Measurements from ENCODE around the gene ABCG8. TPM values are rescaled to one million over a fixed set of nuclear protein-coding genes. Genes with fewer than 3 reads are reported as not detected.

ABCG8 gene
- total RNA-seq, 2 experiments from 2014 or later = not detected

DNA sequence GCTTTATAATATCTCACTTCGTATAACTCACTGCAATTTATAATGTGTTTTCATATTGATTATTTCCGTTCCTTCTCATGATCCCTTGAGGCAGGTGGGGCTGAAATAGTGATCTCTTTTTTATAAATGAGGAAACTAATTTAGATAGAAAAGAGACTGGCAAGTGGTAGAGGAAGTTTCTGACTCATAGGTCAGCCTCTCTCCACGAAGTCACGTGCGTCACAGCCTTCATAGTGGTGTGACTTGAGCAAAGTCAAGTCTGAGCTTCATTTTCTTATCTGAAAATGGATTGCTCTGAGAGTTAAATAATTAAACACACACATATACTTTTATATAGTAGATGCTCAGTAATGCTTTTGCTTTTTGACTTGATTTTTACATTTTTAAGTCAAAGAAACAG lies 20.0 kb upstream of the ABCG8 start:
- Mint-ChIP-seq H3K36me3 (no peaks in the 10 kb centered on the region), H3K4me1 (peaks cover 3% of the 10 kb centered on the region), H3K27ac (no peak overlapping the region), H3K27me3 (peaks cover 17% of the 10 kb centered on the region), H3K4me3 (no peak overlapping the region), H3K9me3 (peaks cover 3% of the 10 kb centered on the region)
- peak; percentile 22 for DNase-seq

DNA sequence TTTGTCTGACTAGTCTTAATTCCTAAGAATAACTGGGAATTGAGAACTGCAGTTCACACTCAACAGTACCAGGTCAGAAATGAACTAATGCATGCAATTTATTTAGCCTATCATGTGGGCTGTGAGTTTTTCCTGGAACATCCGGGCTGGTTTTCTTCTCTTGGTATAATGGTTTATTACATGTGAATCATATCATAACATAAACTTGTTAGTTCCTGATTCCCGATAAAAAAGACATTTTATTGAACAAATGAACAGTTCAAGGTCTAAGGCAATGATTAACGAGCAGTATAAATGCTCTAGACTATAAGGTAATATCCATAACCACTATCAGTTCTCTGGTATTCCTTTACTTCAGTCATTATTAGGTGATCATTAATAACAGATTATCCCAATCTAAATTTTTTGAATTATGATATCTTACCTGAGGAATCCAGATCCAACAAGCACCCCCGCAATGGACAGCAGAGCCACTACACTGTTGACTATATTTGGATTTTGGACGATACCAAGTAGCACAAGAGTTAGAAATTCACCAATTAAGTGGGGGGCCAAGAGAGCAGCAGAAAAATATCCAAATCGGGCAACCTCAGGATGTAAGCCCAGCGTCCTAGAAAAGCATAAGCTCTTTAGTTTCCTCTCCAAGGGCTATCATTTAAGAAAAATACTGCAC lies 19.1 kb upstream of the ABCG8 start:
- H3K27ac Mint-ChIP-seq = no peak overlapping the region

GRCh38 chr2:43822839-43823238 lies 15.9 kb upstream of the ABCG8 start:
- Mint-ChIP-seq H3K4me1 (peaks cover 3% of the 10 kb centered on the region), H3K4me3 (no peak overlapping the region), H3K36me3 (no peaks in the 10 kb centered on the region), H3K27ac (no peak overlapping the region), H3K27me3 (peaks cover 25% of the 10 kb centered on the region), H3K9me3 (no peaks in the 10 kb centered on the region)
- DNase-seq = no peak

More for the DNA sequence above, 19.1 kb upstream of the ABCG8 start:
- H3K36me3 Mint-ChIP-seq = no peaks in the 10 kb centered on the region
- peaks cover 3% of the 10 kb centered on the region for H3K4me1 Mint-ChIP-seq
- no peak for DNase-seq
- peaks cover 3% of the 10 kb centered on the region for H3K9me3 Mint-ChIP-seq
- H3K4me3 Mint-ChIP-seq = no peak overlapping the region
- H3K27me3 Mint-ChIP-seq = peaks cover 25% of the 10 kb centered on the region

- Mint-ChIP-seq H3K4me1 (no peaks in the 10 kb centered on the region), H3K9me3 (no peaks in the 10 kb centered on the region), H3K27ac (no peak overlapping the region), H3K36me3 (no peaks in the 10 kb centered on the region), H3K4me3 (no peak overlapping the region), H3K27me3 (peaks cover 27% of the 10 kb centered on the region)
- no peak for DNase-seq
Observed at GRCh38 chr2:43823751-43824150, 15.0 kb upstream of the ABCG8 start.

DNA sequence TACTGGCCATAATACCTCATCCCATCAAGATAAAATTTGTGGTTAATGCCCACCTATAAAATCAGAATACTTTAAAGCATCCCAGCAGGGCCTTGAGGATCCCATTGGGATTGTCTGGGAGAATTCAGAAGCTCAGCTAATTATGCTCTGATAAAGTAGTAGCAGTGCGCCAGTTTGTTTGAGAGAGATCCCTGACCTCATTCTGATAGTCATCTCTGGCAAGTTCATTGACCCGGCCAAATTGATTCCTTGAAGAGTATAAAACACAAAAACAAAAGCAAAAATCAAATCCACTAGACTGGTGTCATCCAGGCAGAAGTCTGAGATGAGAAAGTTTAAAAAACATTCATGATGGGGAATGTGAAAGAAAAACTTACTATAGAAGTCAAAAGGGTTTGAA lies 14.3 kb upstream of the ABCG8 start:
- no peak overlapping the region for H3K4me3 Mint-ChIP-seq
- H3K27me3 Mint-ChIP-seq = peaks cover 30% of the 10 kb centered on the region
- no peaks in the 10 kb centered on the region for H3K36me3 Mint-ChIP-seq
- H3K4me1 Mint-ChIP-seq = no peaks in the 10 kb centered on the region
- H3K27ac Mint-ChIP-seq = no peak overlapping the region
- H3K9me3 Mint-ChIP-seq = no peaks in the 10 kb centered on the region
- DNase-seq = no peak

DNA sequence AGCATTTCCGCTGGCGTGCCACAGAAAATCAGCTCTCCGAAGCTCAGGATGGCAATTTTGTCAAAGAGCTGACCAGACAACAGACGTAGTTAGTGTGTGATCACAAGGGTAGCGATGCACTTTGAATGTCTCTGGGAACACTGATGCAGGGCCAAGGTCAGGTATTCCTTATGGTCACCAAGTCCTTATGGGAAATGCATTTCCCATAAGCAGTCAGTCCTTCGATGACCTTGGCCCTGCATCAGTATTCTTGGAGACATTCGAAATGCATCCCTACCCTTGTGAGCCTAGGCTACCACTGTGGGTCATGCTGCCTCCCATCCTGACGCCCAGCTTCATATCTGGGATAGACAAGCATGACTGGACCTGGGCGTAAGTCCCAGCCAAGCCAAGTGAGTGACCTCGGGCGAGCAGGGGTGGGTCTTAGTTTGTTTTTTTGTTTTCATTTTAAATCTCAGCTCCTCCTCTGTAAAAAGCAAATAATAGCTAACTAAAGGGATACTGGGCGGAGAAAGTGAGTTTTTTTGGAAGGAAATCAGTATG lies 13.7 kb upstream of the ABCG8 start:
- Mint-ChIP-seq H3K4me3 (no peak overlapping the region), H3K36me3 (no peaks in the 10 kb centered on the region), H3K27me3 (peaks cover 33% of the 10 kb centered on the region), H3K9me3 (no peaks in the 10 kb centered on the region), H3K27ac (no peak overlapping the region), H3K4me1 (no peaks in the 10 kb centered on the region)
- no peak for DNase-seq

GRCh38 chr2:43825841-43826240 lies 12.9 kb upstream of the ABCG8 start:
- no peaks in the 10 kb centered on the region for H3K4me1 Mint-ChIP-seq
- H3K36me3 Mint-ChIP-seq = no peaks in the 10 kb centered on the region
- no peak overlapping the region for H3K4me3 Mint-ChIP-seq
- H3K9me3 Mint-ChIP-seq = no peaks in the 10 kb centered on the region
- H3K27ac Mint-ChIP-seq = no peak overlapping the region
- no peak for DNase-seq
- peaks cover 41% of the 10 kb centered on the region for H3K27me3 Mint-ChIP-seq

DNA sequence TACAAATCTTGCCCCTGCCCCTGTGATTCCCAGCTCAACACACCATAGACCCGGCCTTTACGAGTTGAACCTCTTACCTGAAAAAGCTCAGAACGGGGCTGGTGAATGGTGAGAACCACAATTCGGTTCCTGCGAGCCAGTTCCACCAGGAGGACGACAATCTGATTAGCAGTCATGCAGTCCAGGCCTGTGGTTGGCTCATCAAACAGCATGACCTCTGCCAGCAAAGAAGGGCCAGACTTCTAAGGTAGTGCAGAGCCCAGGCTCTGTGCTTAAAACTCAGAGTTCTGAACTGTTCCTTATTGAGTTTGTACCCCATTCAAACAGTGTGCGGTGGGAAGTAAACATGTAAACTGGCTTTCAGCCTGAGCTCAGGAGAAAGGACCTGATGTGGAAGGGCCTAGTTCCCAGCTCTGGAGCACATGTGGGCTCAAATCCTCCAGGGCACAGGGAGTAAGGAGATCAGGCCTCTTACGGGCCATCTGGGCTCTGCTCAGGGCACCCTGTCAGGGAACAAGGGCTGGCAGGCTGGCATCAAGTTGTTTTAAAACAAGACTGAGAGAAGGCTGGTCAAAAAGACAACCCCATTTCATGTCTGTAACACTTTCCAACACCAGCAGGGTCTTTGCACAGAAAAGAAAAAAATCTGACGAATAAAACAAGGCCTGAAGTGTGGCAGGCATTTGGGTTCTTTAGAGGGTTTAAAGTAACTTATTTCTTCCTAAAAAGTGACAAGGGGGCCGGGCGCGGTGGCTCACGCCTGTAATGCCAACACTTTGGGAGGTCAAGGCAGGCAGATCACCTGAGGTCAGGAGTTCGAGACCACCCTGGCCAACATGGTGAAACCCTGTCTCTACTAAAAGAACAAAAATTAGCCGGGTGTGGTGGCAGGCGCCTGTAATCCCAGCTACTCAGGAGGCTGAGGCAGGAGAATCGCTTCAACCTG lies 12.2 kb upstream of the ABCG8 start:
- DNase-seq = no peak
- no peak overlapping the region for H3K27ac Mint-ChIP-seq
- H3K4me1 Mint-ChIP-seq = peaks cover 3% of the 10 kb centered on the region
- no peak overlapping the region for H3K4me3 Mint-ChIP-seq
- no peaks in the 10 kb centered on the region for H3K9me3 Mint-ChIP-seq
- no peaks in the 10 kb centered on the region for H3K36me3 Mint-ChIP-seq
- peaks cover 42% of the 10 kb centered on the region for H3K27me3 Mint-ChIP-seq

- Mint-ChIP-seq H3K4me1 (peaks cover 3% of the 10 kb centered on the region), H3K27me3 (peaks cover 36% of the 10 kb centered on the region), H3K4me3 (no peak overlapping the region), H3K36me3 (no peaks in the 10 kb centered on the region), H3K27ac (no peak overlapping the region), H3K9me3 (no peaks in the 10 kb centered on the region)
- DNase-seq = no peak
Observed at GRCh38 chr2:43831543-43832294, 7.1 kb upstream of the ABCG8 start.

DNA sequence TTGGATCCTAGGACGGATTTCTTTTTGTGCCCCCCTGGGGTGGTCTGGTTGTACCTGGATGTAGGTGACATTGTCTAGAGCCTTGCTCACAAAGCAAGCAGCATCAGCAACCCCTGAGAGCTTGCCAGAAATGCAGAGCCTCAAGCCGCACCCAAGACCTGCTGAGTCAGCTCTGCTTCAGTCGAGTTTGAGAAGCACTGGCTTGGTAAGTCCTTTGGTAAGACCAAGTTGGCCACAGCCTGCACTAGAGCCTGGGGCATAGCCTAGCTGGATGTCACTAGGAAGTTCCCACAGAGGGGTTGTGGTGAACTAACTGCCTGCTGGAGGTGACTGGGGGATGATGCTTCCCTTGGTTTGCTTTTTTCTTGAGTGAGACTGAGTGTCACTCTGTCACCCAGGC lies 6.3 kb upstream of the ABCG8 start:
- Mint-ChIP-seq H3K4me1 (peaks cover 3% of the 10 kb centered on the region), H3K9me3 (no peaks in the 10 kb centered on the region), H3K4me3 (no peak overlapping the region), H3K36me3 (no peaks in the 10 kb centered on the region), H3K27me3 (peaks cover 36% of the 10 kb centered on the region), H3K27ac (no peak overlapping the region)
- no peak for DNase-seq

DNA sequence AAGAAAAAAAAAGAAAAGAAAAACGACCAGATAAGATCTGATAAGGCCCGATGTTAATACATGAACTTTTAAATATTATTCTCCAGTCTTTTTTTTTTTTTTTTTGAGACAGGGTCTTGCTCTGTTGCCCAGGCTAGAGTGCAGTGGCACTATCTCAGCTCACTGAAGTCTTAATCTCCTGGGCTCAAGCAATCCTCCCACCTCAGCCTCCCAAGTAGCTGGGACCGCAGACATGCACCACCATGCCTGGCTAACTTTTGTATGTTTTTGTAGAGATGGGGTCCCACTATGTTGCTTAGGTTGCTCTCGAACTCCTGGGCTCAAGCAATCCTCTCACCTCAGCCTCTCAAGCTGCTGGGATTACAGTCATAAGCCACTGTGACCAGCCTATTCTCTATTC lies 1.7 kb upstream of the ABCG8 start:
- Mint-ChIP-seq H3K36me3 (no peaks in the 10 kb centered on the region), H3K27me3 (peaks cover 13% of the 10 kb centered on the region), H3K27ac (no peak overlapping the region), H3K4me1 (no peaks in the 10 kb centered on the region), H3K9me3 (no peaks in the 10 kb centered on the region), H3K4me3 (no peak overlapping the region)
- DNase-seq = no peak

DNA sequence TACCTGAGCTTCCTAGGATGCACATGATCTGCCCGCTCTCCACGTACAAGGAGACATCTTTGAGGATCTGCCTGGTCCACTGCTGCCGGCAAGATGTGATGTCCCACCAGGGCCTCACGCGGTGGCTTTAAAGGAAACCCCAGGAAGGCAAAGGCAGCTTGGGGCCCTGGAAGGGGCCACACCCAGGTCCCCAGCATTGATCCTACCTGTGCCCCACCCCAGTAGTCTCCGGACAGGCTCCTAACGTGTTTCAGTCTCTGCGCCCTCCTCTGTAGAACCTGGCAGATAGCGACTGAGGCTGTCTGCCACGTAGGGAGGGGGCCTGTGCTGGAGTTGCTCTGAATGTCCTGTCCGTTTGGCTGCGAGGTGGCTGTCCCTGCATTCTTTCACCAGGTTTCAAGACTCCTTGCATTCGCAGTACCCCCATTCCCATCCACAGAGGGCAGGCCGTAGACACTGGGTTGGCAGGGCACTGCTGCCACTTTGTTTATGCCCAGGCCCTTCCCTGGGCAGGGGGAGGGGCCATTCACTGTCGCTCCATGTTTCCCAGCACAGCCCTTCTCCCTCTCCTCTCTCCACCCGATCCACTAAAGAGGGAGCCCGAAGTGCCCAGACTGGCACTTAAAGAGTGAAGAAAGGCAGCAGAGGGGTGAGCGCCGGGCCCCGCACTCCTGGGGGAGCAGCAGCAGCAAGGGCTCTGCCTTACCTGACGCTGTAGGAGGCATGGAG lies 776 bp upstream of the ABCG8 start:
- Mint-ChIP-seq H3K36me3 (no peaks in the 10 kb centered on the region), H3K4me1 (no peaks in the 10 kb centered on the region), H3K4me3 (no peak overlapping the region), H3K27ac (no peak overlapping the region), H3K9me3 (no peaks in the 10 kb centered on the region), H3K27me3 (peaks cover 4% of the 10 kb centered on the region)
- no peak for DNase-seq

DNA sequence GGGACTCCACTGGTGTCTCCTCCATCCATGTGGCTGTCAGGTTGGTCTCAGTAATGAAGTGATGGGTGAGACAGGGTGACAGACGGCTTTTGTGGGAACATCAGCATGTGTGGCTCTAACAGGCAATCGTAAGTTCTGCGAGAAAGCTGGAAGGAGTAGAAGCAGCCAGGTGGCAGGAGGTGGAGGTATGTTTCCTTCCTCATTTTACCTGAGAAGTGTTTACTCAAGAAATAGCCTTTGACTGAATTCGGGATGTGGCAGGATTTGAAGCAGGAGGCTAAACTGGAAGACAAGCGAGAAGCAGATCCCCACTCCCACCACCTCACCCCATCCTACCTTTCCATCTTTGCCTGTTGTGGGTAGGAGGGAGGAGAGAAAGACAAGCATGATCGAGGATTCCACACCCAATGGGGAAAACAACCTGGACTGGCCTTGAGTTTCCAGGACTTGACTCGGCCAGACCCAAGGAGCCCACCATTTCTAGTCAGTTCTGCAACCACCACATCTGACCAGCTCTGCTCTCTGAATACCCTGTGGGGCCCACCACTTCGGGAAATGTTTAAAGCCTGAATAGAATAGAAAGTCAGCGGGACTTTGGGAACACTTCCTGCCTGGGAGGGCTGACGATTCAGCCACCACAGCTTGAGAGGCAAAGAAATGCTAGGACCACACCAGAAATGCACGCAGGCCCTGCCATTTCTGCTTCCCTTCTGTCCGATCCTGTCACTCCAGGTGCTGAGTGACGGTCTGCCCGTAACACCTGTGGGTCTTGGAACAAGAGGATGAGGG lies 1.2 kb downstream of the ABCG8 start:
- no peak overlapping the region for H3K4me3 Mint-ChIP-seq
- no peaks in the 10 kb centered on the region for H3K27me3 Mint-ChIP-seq
- no peak overlapping the region for H3K27ac Mint-ChIP-seq
- no peak for DNase-seq
- no peaks in the 10 kb centered on the region for H3K4me1 Mint-ChIP-seq
- H3K9me3 Mint-ChIP-seq = no peaks in the 10 kb centered on the region
- no peaks in the 10 kb centered on the region for H3K36me3 Mint-ChIP-seq

DNA sequence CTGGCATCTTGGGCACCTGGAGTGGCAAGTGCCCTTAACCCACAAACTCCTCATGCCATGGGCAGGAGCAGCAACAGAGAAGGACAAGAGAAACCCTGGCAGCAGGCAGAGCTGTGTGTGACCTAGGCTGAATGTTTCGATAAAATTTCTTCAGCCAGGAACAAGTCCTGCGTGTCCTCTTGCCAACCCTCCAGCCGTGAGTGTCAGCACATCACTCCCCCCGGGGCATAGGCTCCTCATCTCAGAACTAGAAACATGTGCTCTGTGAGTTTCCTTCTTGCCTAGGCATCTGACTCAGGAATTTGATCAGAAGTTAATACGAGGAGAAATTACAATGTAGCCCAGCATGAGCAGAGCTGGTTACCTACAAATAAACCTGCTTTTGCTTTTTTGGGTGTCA lies 2.2 kb downstream of the ABCG8 start:
- no peaks in the 10 kb centered on the region for H3K9me3 Mint-ChIP-seq
- DNase-seq = no peak
- no peak overlapping the region for H3K4me3 Mint-ChIP-seq
- no peak overlapping the region for H3K27ac Mint-ChIP-seq
- no peaks in the 10 kb centered on the region for H3K36me3 Mint-ChIP-seq
- H3K27me3 Mint-ChIP-seq = no peaks in the 10 kb centered on the region
- no peaks in the 10 kb centered on the region for H3K4me1 Mint-ChIP-seq
